DOHH2 (cell line): ENCODE measurements around the gene MRPL10.

Source experiments
- EZH2phosphoT487 ChIP-seq: fragments of 200-600 bp; sonication (generic); IDR thresholded peaks from 2 replicates; pipeline ENCODE4 v1.6.1; 2017; ENCODE audit warnings: borderline replicate concordance, mild to moderate bottlenecking, antibody characterized with exemption, low read length, moderate library complexity, mixed read lengths
- TF ChIP-seq, protein P1 (sequence below): fragments of 200-600 bp; sonication (generic); IDR thresholded peaks from one replicate; pipeline ENCODE4 v1.5.1; 2014; ENCODE audit warnings: antibody characterized with exemption, mild to moderate bottlenecking, low read depth, low read length; ENCODE audit not compliant: poor library complexity, severe bottlenecking

DNA sequence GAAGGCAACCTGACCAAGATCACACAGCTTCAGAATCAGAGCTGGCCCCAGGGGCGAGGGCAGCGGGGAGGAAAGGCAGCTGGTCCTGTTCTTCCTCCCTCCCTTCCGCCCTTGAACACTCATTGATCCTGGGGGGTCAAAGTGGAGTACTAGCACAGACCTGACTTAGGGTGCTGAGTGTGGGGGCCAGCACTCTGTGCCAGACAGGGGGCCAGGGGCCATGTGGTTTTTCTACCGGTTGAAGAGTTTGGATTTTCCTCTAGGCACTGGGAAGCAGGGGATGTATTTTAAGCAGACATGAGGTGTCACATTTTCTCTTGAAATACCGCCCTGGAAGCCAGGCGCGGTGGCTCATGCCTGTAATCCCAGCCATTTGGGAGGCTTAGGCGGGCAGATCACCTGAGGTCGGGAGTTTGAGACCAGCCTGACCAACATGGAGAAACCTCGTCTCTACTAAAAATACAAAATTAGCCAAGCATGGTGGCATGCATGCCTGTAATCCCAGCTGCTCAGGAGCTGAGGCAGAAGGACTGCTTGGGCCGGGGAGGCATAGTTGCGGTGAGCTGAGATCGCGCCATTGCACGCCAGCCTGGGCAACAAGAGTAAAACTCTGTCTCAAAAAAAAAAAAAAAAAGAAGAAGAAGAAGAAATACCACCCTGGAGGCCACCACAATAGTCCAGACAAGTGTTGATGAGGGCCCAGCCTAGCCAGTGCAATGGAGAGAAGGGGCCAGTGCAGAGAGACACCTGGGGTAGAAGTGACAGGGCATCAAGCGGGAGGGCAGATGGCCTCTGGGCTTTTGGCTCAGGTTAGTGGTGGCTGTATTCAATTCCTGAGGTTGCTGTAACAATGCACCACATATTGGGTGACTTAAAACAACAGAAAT, 25.1 kb downstream of the MRPL10 start:
- TF ChIP-seq, protein P1, sequence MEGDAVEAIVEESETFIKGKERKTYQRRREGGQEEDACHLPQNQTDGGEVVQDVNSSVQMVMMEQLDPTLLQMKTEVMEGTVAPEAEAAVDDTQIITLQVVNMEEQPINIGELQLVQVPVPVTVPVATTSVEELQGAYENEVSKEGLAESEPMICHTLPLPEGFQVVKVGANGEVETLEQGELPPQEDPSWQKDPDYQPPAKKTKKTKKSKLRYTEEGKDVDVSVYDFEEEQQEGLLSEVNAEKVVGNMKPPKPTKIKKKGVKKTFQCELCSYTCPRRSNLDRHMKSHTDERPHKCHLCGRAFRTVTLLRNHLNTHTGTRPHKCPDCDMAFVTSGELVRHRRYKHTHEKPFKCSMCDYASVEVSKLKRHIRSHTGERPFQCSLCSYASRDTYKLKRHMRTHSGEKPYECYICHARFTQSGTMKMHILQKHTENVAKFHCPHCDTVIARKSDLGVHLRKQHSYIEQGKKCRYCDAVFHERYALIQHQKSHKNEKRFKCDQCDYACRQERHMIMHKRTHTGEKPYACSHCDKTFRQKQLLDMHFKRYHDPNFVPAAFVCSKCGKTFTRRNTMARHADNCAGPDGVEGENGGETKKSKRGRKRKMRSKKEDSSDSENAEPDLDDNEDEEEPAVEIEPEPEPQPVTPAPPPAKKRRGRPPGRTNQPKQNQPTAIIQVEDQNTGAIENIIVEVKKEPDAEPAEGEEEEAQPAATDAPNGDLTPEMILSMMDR = no peak
- no peak for TF ChIP-seq EZH2phosphoT487
